SK-N-SH treated with all-trans-retinoic acid at 6 μM for 48 hours (cell line): ENCODE measurements around the gene SOX6.

Source experiments
- ATAC-seq: fragments of 200-7000 bp; cut with Tn5 transposase; 3 replicates; pipeline ENCODE4 v1.9.1; 2020; ENCODE audit warnings: mild to moderate bottlenecking, moderate library complexity
- ARNTL ChIP-seq: fragments of 450-650 bp; formaldehyde crosslinking; IDR thresholded peaks from 2 replicates; pipeline ENCODE4 v1.5.0; 2020; ENCODE audit warnings: low read depth, mild to moderate bottlenecking, moderate library complexity, borderline replicate concordance
- BACH2 ChIP-seq: fragments of 250-450 bp; sonication (Bioruptor Pico); IDR thresholded peaks from 2 replicates; pipeline ENCODE4 v1.9.0; 2021; ENCODE audit warnings: mild to moderate bottlenecking, borderline replicate concordance
- CSDC2 ChIP-seq: fragments of 250-450 bp; sonication (Bioruptor Pico); IDR thresholded peaks from 2 replicates; pipeline ENCODE4 v1.5.0; 2020; ENCODE audit warnings: mild to moderate bottlenecking, moderate library complexity
- ESRRG ChIP-seq: fragments of 250-450 bp; sonication (Bioruptor Pico); IDR thresholded peaks from 2 replicates; pipeline ENCODE4 v1.6.1; 2021; ENCODE audit warnings: mild to moderate bottlenecking
- ISL1 ChIP-seq: fragments of 250-450 bp; sonication (Bioruptor Pico); IDR thresholded peaks from 2 replicates; pipeline ENCODE4 v2.1.2; 2022; ENCODE audit warnings: mild to moderate bottlenecking, moderate library complexity
- POU6F1 ChIP-seq: fragments of 250-450 bp; sonication (Bioruptor Pico); IDR thresholded peaks from 2 replicates; pipeline ENCODE4 v1.8.0; 2021; ENCODE audit warnings: low read depth, mild to moderate bottlenecking, moderate library complexity, borderline replicate concordance
- PPARA ChIP-seq: fragments of 250-450 bp; sonication (Bioruptor Pico); IDR thresholded peaks from 2 replicates; pipeline ENCODE4 v1.5.0; 2020; ENCODE audit warnings: mild to moderate bottlenecking, borderline replicate concordance
- RARB ChIP-seq: fragments of 250-450 bp; sonication (Bioruptor Pico); IDR thresholded peaks from 2 replicates; pipeline ENCODE4 v1.8.0; 2021; ENCODE audit warnings: mild to moderate bottlenecking, moderate library complexity
- SNAI2 ChIP-seq: fragments of 250-450 bp; sonication (Bioruptor Pico); IDR thresholded peaks from 2 replicates; pipeline ENCODE4 v1.5.0; 2020; ENCODE audit warnings: mild to moderate bottlenecking, moderate library complexity
- TSHZ2 ChIP-seq: fragments of 250-450 bp; sonication (Bioruptor Pico); IDR thresholded peaks from 2 replicates; pipeline ENCODE4 v1.5.0; 2020; ENCODE audit warnings: mild to moderate bottlenecking, moderate library complexity
- ZC3H10 ChIP-seq: fragments of 250-450 bp; sonication (Bioruptor Pico); IDR thresholded peaks from 2 replicates; pipeline ENCODE4 v1.5.1; 2021; ENCODE audit warnings: mild to moderate bottlenecking, moderate library complexity
- ZFP3 ChIP-seq: fragments of 250-450 bp; sonication (Bioruptor Pico); IDR thresholded peaks from 2 replicates; pipeline ENCODE4 v1.5.0; 2020; ENCODE audit warnings: mild to moderate bottlenecking, moderate library complexity
- ZNF565 ChIP-seq: fragments of 450-650 bp; formaldehyde crosslinking; conservative IDR thresholded peaks from 2 replicates; pipeline ENCODE4 v1.5.0; 2020; ENCODE audit warnings: low read depth, mild to moderate bottlenecking, moderate library complexity
- ZNF70 ChIP-seq: fragments of 450-650 bp; formaldehyde crosslinking; IDR thresholded peaks from 2 replicates; pipeline ENCODE4 v1.5.0; 2020; ENCODE audit warnings: mild to moderate bottlenecking, moderate library complexity
- ZNF8 ChIP-seq: fragments of 450-650 bp; formaldehyde crosslinking; IDR thresholded peaks from 2 replicates; pipeline ENCODE4 v1.5.0; 2020; ENCODE audit warnings: mild to moderate bottlenecking, moderate library complexity
- TF ChIP-seq, protein P1 (sequence below): fragments of 250-450 bp; sonication (Bioruptor Pico); IDR thresholded peaks from 2 replicates; pipeline ENCODE4 v1.5.1; 2020; ENCODE audit warnings: low read depth, mild to moderate bottlenecking, moderate library complexity
- TF ChIP-seq, protein P2 (sequence below): fragments of 250-450 bp; sonication (Bioruptor Pico); IDR thresholded peaks from 2 replicates; pipeline ENCODE4 v1.8.0; 2020; ENCODE audit warnings: mild to moderate bottlenecking, moderate library complexity, borderline replicate concordance

Gene SOX6

GRCh38 chr11:15920856-15921629, 435.3 kb downstream of the SOX6 start:
- TF ChIP-seq ZC3H10 (CRISPR knock-in tag) (no peak), POU6F1 (CRISPR knock-in tag) (no peak), ZNF565 (CRISPR knock-in tag) (no peak), RARB (CRISPR knock-in tag) (no peak), CSDC2 (CRISPR knock-in tag) (no peak), BACH2 (no peak)
- no peak for ATAC-seq

GRCh38 chr11:15918674-15919073, 437.7 kb downstream of the SOX6 start:
- TF ChIP-seq ZFP3 (peak; percentile 84), ZNF565 (CRISPR knock-in tag) (no peak)
- no peak for ATAC-seq

DNA sequence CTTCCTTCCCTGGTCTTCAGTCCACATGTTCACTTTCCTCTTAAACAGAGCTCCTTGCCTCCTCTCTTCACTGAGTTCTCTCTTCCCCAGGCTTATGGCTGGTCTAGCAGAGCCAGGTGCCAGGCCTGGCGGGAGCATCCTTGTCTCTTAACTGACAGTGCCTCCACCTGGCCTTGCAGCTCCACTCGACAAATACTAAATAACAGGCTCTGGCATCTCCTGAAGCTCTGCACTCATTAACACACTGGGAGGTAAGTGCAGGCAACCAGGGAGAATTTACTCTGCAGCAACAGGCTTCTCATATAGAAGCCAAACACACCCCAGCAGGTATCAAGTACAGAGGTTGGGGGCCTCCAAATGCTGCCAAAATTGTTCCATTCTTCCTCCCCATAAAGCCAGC, 438.1 kb downstream of the SOX6 start:
- ATAC-seq: no peak
- TF ChIP-seq PPARA (CRISPR knock-in tag) (no peak), ESRRG (no peak), ZNF70 (CRISPR knock-in tag) (no peak), ZNF8 (no peak), RARB (CRISPR knock-in tag) (no peak), ARNTL (CRISPR knock-in tag) (no peak), ISL1 (no peak), SNAI2 (CRISPR knock-in tag) (no peak), TSHZ2 (CRISPR knock-in tag) (no peak), ZNF565 (CRISPR knock-in tag) (no peak)
- TF ChIP-seq, protein P1, sequence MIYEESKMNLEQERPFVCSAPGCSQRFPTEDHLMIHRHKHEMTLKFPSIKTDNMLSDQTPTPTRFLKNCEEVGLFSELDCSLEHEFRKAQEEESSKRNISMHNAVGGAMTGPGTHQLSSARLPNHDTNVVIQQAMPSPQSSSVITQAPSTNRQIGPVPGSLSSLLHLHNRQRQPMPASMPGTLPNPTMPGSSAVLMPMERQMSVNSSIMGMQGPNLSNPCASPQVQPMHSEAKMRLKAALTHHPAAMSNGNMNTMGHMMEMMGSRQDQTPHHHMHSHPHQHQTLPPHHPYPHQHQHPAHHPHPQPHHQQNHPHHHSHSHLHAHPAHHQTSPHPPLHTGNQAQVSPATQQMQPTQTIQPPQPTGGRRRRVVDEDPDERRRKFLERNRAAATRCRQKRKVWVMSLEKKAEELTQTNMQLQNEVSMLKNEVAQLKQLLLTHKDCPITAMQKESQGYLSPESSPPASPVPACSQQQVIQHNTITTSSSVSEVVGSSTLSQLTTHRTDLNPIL: no peak
- TF ChIP-seq, protein P2, sequence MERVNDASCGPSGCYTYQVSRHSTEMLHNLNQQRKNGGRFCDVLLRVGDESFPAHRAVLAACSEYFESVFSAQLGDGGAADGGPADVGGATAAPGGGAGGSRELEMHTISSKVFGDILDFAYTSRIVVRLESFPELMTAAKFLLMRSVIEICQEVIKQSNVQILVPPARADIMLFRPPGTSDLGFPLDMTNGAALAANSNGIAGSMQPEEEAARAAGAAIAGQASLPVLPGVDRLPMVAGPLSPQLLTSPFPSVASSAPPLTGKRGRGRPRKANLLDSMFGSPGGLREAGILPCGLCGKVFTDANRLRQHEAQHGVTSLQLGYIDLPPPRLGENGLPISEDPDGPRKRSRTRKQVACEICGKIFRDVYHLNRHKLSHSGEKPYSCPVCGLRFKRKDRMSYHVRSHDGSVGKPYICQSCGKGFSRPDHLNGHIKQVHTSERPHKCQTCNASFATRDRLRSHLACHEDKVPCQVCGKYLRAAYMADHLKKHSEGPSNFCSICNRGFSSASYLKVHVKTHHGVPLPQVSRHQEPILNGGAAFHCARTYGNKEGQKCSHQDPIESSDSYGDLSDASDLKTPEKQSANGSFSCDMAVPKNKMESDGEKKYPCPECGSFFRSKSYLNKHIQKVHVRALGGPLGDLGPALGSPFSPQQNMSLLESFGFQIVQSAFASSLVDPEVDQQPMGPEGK (CRISPR knock-in tag): no peak
- TF ChIP-seq, all 23 proteins: peak for 0
